ENCODE results near the gene HCST. TPM values are rescaled to one million over a fixed set of nuclear protein-coding genes. Genes with fewer than 3 reads are reported as not detected.

The HCST gene
- total RNA-seq, 1 donor from 2014 or later: 1.3 TPM

DNA sequence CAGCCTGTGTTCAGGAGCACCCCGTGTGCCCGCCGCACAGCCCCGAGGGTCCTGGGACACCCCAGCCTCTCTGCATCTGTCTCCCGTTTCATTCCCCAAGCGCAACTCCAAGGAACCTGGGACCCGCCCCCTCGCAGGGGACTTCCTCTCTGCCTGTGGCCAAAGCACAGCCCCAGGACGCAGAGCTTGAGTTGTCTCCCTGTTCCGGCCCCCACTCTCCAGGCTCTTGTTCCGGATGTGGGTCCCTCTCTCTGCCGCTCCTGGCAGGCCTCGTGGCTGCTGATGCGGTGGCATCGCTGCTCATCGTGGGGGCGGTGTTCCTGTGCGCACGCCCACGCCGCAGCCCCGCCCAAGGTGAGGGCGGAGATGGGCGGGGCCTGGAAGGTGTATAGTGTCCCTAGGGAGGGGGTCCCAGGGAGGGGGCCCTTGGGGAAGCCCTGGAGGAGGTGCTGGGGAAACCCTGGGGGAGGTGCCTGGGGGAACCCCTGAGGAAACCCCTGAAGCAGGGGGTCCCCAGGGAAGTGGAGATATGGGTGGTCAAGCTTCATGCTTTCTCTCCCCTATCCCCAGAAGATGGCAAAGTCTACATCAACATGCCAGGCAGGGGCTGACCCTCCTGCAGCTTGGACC is 1.3 kb downstream of the HCST start:
- TF ChIP-seq, protein P1, sequence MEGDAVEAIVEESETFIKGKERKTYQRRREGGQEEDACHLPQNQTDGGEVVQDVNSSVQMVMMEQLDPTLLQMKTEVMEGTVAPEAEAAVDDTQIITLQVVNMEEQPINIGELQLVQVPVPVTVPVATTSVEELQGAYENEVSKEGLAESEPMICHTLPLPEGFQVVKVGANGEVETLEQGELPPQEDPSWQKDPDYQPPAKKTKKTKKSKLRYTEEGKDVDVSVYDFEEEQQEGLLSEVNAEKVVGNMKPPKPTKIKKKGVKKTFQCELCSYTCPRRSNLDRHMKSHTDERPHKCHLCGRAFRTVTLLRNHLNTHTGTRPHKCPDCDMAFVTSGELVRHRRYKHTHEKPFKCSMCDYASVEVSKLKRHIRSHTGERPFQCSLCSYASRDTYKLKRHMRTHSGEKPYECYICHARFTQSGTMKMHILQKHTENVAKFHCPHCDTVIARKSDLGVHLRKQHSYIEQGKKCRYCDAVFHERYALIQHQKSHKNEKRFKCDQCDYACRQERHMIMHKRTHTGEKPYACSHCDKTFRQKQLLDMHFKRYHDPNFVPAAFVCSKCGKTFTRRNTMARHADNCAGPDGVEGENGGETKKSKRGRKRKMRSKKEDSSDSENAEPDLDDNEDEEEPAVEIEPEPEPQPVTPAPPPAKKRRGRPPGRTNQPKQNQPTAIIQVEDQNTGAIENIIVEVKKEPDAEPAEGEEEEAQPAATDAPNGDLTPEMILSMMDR (IDR thresholded peaks at IDR 0.05; ENCODE audit: insufficient read depth, low read length, severe bottlenecking): no peak
- no peak for FAIRE-seq
- H3K4me3 ChIP-seq (ENCODE audit: low read depth, low read length): peak overlapping the region; percentile 22
- peak; percentile 37 for DNase-seq (ENCODE audit: low read depth)
- no peaks in the 10 kb centered on the region for H3K27me3 ChIP-seq (ENCODE audit: control insufficient read depth, insufficient read depth, low read length)
- no peaks in the 10 kb centered on the region for H3K36me3 ChIP-seq (ENCODE audit: control insufficient read depth, insufficient read depth, low read length)

DNA sequence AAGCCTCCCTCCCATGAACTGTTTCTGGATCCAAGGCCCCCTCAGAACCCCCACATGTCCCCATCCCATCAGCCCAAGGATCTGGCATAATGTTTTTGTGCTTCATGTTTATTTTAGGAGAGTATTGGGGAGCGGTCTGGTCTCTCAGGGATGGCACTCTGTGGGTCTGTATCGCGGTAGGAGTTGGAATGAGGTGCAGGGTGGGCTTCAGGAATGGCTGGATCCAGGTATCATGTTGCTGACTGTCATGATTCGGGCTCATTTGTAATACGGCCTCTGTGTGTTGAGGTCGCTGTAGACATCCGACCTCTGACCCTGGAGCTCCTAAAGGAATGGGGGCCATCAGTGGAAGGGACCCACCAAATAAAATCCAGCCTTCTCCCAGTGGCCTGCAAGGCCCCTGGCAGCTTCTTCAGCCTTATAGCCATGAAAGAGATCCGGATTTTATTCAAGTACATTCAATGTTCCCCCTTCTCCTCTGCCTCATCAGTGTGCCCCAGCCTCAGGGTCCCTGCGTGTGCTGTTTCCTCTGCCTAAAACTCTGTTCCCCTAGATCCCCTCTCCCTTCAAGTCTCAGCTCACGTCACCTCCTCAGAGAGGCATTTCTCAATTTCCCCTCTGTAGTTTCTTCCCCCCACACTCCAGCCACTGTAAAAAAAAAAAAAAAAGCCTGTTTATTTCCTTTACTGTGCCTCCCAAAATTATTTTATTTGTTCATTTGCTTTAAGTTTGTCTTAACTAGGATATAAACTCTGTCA is 2.2 kb downstream of the HCST start:
- TF ChIP-seq, protein P1 (IDR thresholded peaks at IDR 0.05; ENCODE audit: insufficient read depth, low read length, severe bottlenecking): no peak

GRCh38 chr19:35905178-35905727 is 2.9 kb downstream of the HCST start:
- FAIRE-seq: no peak
- no peaks in the 10 kb centered on the region for H3K36me3 ChIP-seq (ENCODE audit: control insufficient read depth, insufficient read depth, low read length)
- TF ChIP-seq, protein P1 (IDR thresholded peaks at IDR 0.05; ENCODE audit: insufficient read depth, low read length, severe bottlenecking): no peak
- no peaks in the 10 kb centered on the region for H3K27me3 ChIP-seq (ENCODE audit: control insufficient read depth, insufficient read depth, low read length)
- H3K4me3 ChIP-seq (ENCODE audit: low read depth, low read length): no peak overlapping the region
- DNase-seq (ENCODE audit: low read depth): no peak

More for the DNA sequence above, 2.2 kb downstream of the HCST start:
- FAIRE-seq (no peak), DNase-seq (ENCODE audit: low read depth) (no peak)
- no peak overlapping the region for H3K4me3 ChIP-seq (ENCODE audit: low read depth, low read length)
- no peaks in the 10 kb centered on the region for H3K27me3 ChIP-seq (ENCODE audit: control insufficient read depth, insufficient read depth, low read length)
- H3K36me3 ChIP-seq (ENCODE audit: control insufficient read depth, insufficient read depth, low read length): no peaks in the 10 kb centered on the region

GRCh38 chr19:35907377-35907745 is 5.0 kb downstream of the HCST start:
- Histone ChIP-seq H3K27me3 (ENCODE audit: control insufficient read depth, insufficient read depth, low read length) (no peaks in the 10 kb centered on the region), H3K36me3 (ENCODE audit: control insufficient read depth, insufficient read depth, low read length) (no peaks in the 10 kb centered on the region), H3K4me3 (ENCODE audit: low read depth, low read length) (no peak overlapping the region)
- TF ChIP-seq, protein P1 (IDR thresholded peaks at IDR 0.05; ENCODE audit: insufficient read depth, low read length, severe bottlenecking): no peak
- DNase-seq (ENCODE audit: low read depth) (no peak), FAIRE-seq (no peak)

GRCh38 chr19:35908010-35908441 is 5.7 kb downstream of the HCST start, which contains the start of gene TYROBP:
TYROBP (minus strand) TSS chr19:35908295; CDS start chr19:35908228, 67 bp downstream.
- no peak within 1 kb of the TSS for H3K4me3 ChIP-seq (ENCODE audit: low read depth, low read length)
- no peak for FAIRE-seq
- TF ChIP-seq, protein P1 (IDR thresholded peaks at IDR 0.05; ENCODE audit: insufficient read depth, low read length, severe bottlenecking): no peak
- no peaks in the 10 kb centered on the region for H3K36me3 ChIP-seq (ENCODE audit: control insufficient read depth, insufficient read depth, low read length)
- no peaks in the 10 kb centered on the region for H3K27me3 ChIP-seq (ENCODE audit: control insufficient read depth, insufficient read depth, low read length)
- no peak for DNase-seq (ENCODE audit: low read depth)

Data from bronchial epithelial cell (primary cell).